ENCODE results near the gene TMEM215.

- no peak for TF ChIP-seq EZH2 (IDR thresholded peaks at IDR 0.05; ENCODE audit: low read length)
- TF ChIP-seq CTCF (optimal IDR thresholded peaks at IDR 0.05 in 1 of 3, IDR thresholded peaks at IDR 0.05 in 1 of 3, conservative IDR thresholded peaks at IDR 0.05 in 1 of 3; ENCODE audit: extremely low read depth in 1 of 3, insufficient read depth in 2 of 3, low read length in 3 of 3) = no peak
Measured at GRCh38 chr9:32823551-32823950, 40.2 kb downstream of the TMEM215 start.
